K562 (cell line): ENCODE measurements around the gene EMX2. TPM values are rescaled to one million over a fixed set of nuclear protein-coding genes. Genes with fewer than 3 reads are reported as not detected.

Experiments used
- ATAC-seq: fragments of 200-7000 bp; cut with Tn5 transposase; 3 replicates; pipeline ENCODE4 v1.9.1; 2020; ENCODE audit warnings: moderate library complexity
- Bru-seq: library from RNA; stranded (reverse); fragments of 400-500 nt; gene quantifications from one replicate; lab custom pipeline; 2021; lab: Mats Ljungman, UMichigan
- BruChase-seq, 2 experiments: library from RNA; stranded (reverse); fragments of 400-500 nt; gene quantifications; one replicate each; lab custom pipeline; 2021; lab: Mats Ljungman, UMichigan
- BruUV-seq: library from RNA; stranded (reverse); fragments of 400-500 nt; replicated peaks from 2 replicates; lab custom pipeline; 2021; lab: Mats Ljungman, UMichigan
- CTCF ChIA-PET: fragments of 300-600 bp; formaldehyde crosslinking; extraction: SDS; loops from one replicate; lab custom pipeline; 2021; ENCODE audit warnings: low intra/inter-chr PET ratio; lab: Yijun Ruan, JAX
- POLR2A ChIA-PET: fragments of 300-600, 350-650 bp; sonication (Branson Sonifier 250); formaldehyde crosslinking; extraction: SDS; loops from one replicate; lab custom pipeline; 2021; ENCODE audit warnings: antibody characterized with exemption, inconsistent platforms; lab: Yijun Ruan, JAX
- DNase-seq, 4 experiments: peaks; one replicate each; pipeline versions ENCODE4 v3.0.0 to v3.0.0-alpha.2; 2011 to 2018; ENCODE audit warnings: low spot score in 3 of 4, mixed read lengths in 3 of 4; ENCODE audit errors: extremely low read depth in 1 of 4
- FAIRE-seq: peaks from 2 replicates; lab custom pipeline; 2011; peaks lifted over from hg19 to GRCh38; lab: Jason Lieb, UNC
- H2AFZ ChIP-seq: 2 replicates; pipeline ENCODE4 v1.6.0; 2011; ENCODE audit warnings: low read depth, low read length, control low read depth, inconsistent platforms
- H3K27ac ChIP-seq: fragments of 200-600 bp; 3 replicates; pipeline ENCODE4 v1.8.0; 2011; ENCODE audit warnings: low read depth, mild to moderate bottlenecking, control low read depth, inconsistent platforms, low read length, moderate library complexity, mixed read lengths; ENCODE audit errors: extremely low read depth
- H3K27me3 ChIP-seq, 2 experiments: fragments of 300-600 bp in 1 of 2; 2 replicates in 1 of 2; 3 replicates in 1 of 2; pipeline versions ENCODE4 v1.6.0 to v1.8.0; 2011; ENCODE audit warnings: inconsistent platforms in 2 of 2, low read length in 2 of 2, mild to moderate bottlenecking in 1 of 2, mixed read lengths in 1 of 2, moderate library complexity in 1 of 2; ENCODE audit not compliant: control insufficient read depth in 2 of 2, insufficient read depth in 2 of 2
- H3K36me3 ChIP-seq: fragments of 300-600 bp; 3 replicates; pipeline ENCODE4 v1.8.0; 2011; ENCODE audit warnings: mild to moderate bottlenecking, low read length, inconsistent platforms; ENCODE audit not compliant: control insufficient read depth, insufficient read depth
- H3K4me1 ChIP-seq, 2 experiments: fragments of 200-600 bp in 1 of 2; replicated peaks in 1 of 2; 2 replicates in 1 of 2; 3 replicates in 1 of 2; pipeline versions ENCODE4 v1.5.1 to v1.8.0; 2011; ENCODE audit warnings: inconsistent platforms in 2 of 2, low read length in 2 of 2, mild to moderate bottlenecking in 1 of 2, mixed read lengths in 1 of 2, moderate library complexity in 1 of 2; ENCODE audit not compliant: control insufficient read depth in 2 of 2, insufficient read depth in 2 of 2
- H3K4me2 ChIP-seq: 2 replicates; pipeline ENCODE4 v1.6.1; 2011; ENCODE audit warnings: low read length, control low read depth, inconsistent platforms, mixed read lengths; ENCODE audit not compliant: insufficient read depth
- H3K4me3 ChIP-seq: fragments of 200-600 bp; sonication (generic), shearing (Covaris generic); 2 replicates; pipeline ENCODE4 v1.5.1; 2016; ENCODE audit warnings: control low read depth, inconsistent platforms
- H3K79me2 ChIP-seq: fragments of 200-600 bp; 3 replicates; pipeline ENCODE4 v1.8.0; 2011; ENCODE audit warnings: low read length, inconsistent platforms; ENCODE audit not compliant: control insufficient read depth, insufficient read depth
- H3K9ac ChIP-seq, 2 experiments: 2 replicates each; pipeline versions ENCODE4 v1.6.0 to v1.6.1; 2011; ENCODE audit warnings: low read depth in 2 of 2, low read length in 2 of 2, control low read depth in 1 of 2, inconsistent platforms in 1 of 2, mild to moderate bottlenecking in 1 of 2, mixed read lengths in 1 of 2; ENCODE audit not compliant: insufficient read depth in 1 of 2
- H3K9me1 ChIP-seq: one replicate; pipeline ENCODE4 v1.6.0; 2011; ENCODE audit warnings: inconsistent platforms, mild to moderate bottlenecking, low read length, moderate library complexity; ENCODE audit not compliant: control insufficient read depth, insufficient read depth
- H3K9me3 ChIP-seq: replicated peaks from 2 replicates; pipeline ENCODE4 v1.5.1; 2011; ENCODE audit warnings: low read depth, low read length, inconsistent platforms; ENCODE audit not compliant: control insufficient read depth, insufficient read depth
- H4K20me1 ChIP-seq: replicated peaks from 2 replicates; pipeline ENCODE4 v1.6.1; 2011; ENCODE audit warnings: low read length, inconsistent platforms, mixed read lengths; ENCODE audit not compliant: control insufficient read depth, insufficient read depth
- ETS1 ChIP-seq: conservative IDR thresholded peaks from 2 replicates; pipeline ENCODE4 v1.6.1; 2011; ENCODE audit warnings: low read depth, mild to moderate bottlenecking, low read length; ENCODE audit not compliant: control insufficient read depth
- FOXJ3 ChIP-seq: sonication (generic); formaldehyde crosslinking; IDR thresholded peaks from 2 replicates; pipeline ENCODE4 v1.4.0; 2020; ENCODE audit warnings: mild to moderate bottlenecking, missing genetic modification reagents
- HNRNPK ChIP-seq: fragments of 200-400 bp; formaldehyde crosslinking; IDR thresholded peaks from one replicate; pipeline ENCODE4 v1.6.1; 2018; ENCODE audit warnings: mild to moderate bottlenecking, low read depth, low read length; ENCODE audit not compliant: poor library complexity, severe bottlenecking
- MITF ChIP-seq: IDR thresholded peaks from 2 replicates; pipeline ENCODE4 v1.6.1; 2014; ENCODE audit warnings: antibody characterized with exemption
- NFRKB ChIP-seq: fragments of 450-650 bp; IDR thresholded peaks from 2 replicates; pipeline ENCODE4 v1.6.1; 2016; ENCODE audit warnings: low read depth
- WGBS: fragments of 100-300 bp; shearing (Covaris generic); methylation state at CpG from one replicate; pipeline ENCODE4 v1.1.6; 2016; ENCODE audit warnings: low coverage, mixed read lengths; ENCODE audit not compliant: insufficient coverage; ENCODE audit errors: missing lambda C conversion rate; 5-methylcytosine and 5-hydroxymethylcytosine counted together
- in situ Hi-C: fragments of 300-500 bp; cut with MboI; formaldehyde crosslinking; loops from 4 replicates; pipeline ENCODE4 v1.15.0; 2018; ENCODE audit warnings: inconsistent platforms, mixed read lengths
- intact Hi-C: fragments of 100-400 bp; cut with micrococcal nuclease; formaldehyde crosslinking; loops from 2 replicates; pipeline ENCODE4 v1.14.2; 2022
- long read RNA-seq, 3 experiments: library from polyadenylated mRNA in 2 of 3; library from RNA in 1 of 3; unstranded in 2 of 3; stranded (forward) in 1 of 3; transcript quantifications; one replicate each; pipeline ENCODE4 v2.0.0, GENCODE V29; 2019 to 2022
- polyA minus RNA-seq, 3 experiments: library from RNA; depleted of rRNA, polyadenylated mRNA; stranded (reverse); fragments of >200 nt; gene quantifications; 2 replicates each; pipeline ENCODE4 v1.2.3, GENCODE V29; 2011
- polyA plus RNA-seq, 8 experiments: library from polyadenylated mRNA; depleted of rRNA in 4 of 8; stranded (reverse) in 5 of 8; unstranded in 3 of 8; fragments of >200 nt; fragmentation: Nextera tagmentation in 2 of 8; fragmentation: Illumina TruSeq in 1 of 8; extraction: Ambion mirVana in 2 of 8; extraction: Trizol in 1 of 8; gene quantifications; 2 replicates each; pipeline versions ENCODE4 v1.2.1 to v1.2.3, GENCODE V29; 2011 to 2014; ENCODE audit warnings: inconsistent platforms in 1 of 8, missing spikeins in 1 of 8
- total RNA-seq, 7 experiments: library from RNA; depleted of rRNA in 6 of 7; stranded (reverse); fragments of >200 nt in 6 of 7; fragmentation: Illumina TruSeq in 2 of 7; extraction: Trizol in 2 of 7; gene quantifications; 2 replicates each; pipeline versions ENCODE4 v1.2.1 to v1.2.3, GENCODE V29; 2011 to 2021; ENCODE audit warnings: low replicate concordance in 1 of 7

EMX2 gene
- total RNA-seq (2011; cell fraction: chromatin; rRNA removed; ENCODE audit: low replicate concordance): not detected in 2 replicates
- not detected in 2 replicates for total RNA-seq (2011; cell fraction: nucleolus; rRNA removed)
- total RNA-seq (2011; cell fraction: nucleoplasm; rRNA removed): not detected in 2 replicates
- not detected in 2 replicates for total RNA-seq (2014; rRNA removed)
- not detected in 2 replicates for total RNA-seq (2014; rRNA removed; fragmentation: Illumina TruSeq; extraction: Trizol)
- total RNA-seq (2015; rRNA removed; fragmentation: Illumina TruSeq; extraction: Trizol): not detected in 2 replicates
- not detected in 2 replicates for total RNA-seq (2021)
- polyA plus RNA-seq (2011; rRNA removed): not detected in 2 replicates
- not detected in 2 replicates for polyA plus RNA-seq (2011; cell fraction: cytosol; rRNA removed)
- polyA plus RNA-seq (2011; cell fraction: nucleus; rRNA removed): not detected in 2 replicates
- polyA plus RNA-seq (2012): not detected in 2 replicates
- polyA plus RNA-seq (2014; fragmentation: Illumina TruSeq; extraction: Trizol): not detected in 2 replicates
- polyA plus RNA-seq (2014; fragmentation: Nextera tagmentation; extraction: Ambion mirVana): not detected
- polyA plus RNA-seq (2014; rRNA removed): not detected in 2 replicates
- not detected in 2 replicates for polyA minus RNA-seq (2011; rRNA and poly(A)+ RNA removed)
- polyA minus RNA-seq (2011; cell fraction: cytosol; rRNA and poly(A)+ RNA removed): not detected in 2 replicates
- polyA minus RNA-seq (2011; cell fraction: nucleus; rRNA and poly(A)+ RNA removed): not detected in 2 replicates
- Bru-seq, nascent RNA: not detected
- BruChase-seq, experiment 1, labeled RNA remaining after a 2-hour chase: not detected
- not detected for BruChase-seq, experiment 2, labeled RNA remaining after a 6-hour chase
- long read RNA-seq, experiment 1: 0 reads
- long read RNA-seq, experiment 2: 0 reads
- long read RNA-seq, experiment 3: 0 reads

- no peaks in the 10 kb centered on the region for H3K36me3 ChIP-seq
- H3K4me3 ChIP-seq: no peak within 1 kb of the TSS
- peaks cover 10 to 82% of the 10 kb centered on the region in 2 experiments for H3K27me3 ChIP-seq
- peaks cover 0 to 19% of the 10 kb centered on the region in 2 experiments; a peak in 2 of 5 replicates for H3K4me1 ChIP-seq
- ChIA-PET CTCF (no interaction called here), POLR2A (no interaction called here)
- H3K9ac ChIP-seq: no peak within 1 kb of the TSS
- 6% methylated on average over 5 of the region's 26 CpGs for WGBS
- no peak within 1 kb of the TSS for H3K27ac ChIP-seq
- no peak within 1 kb of the TSS for H2AFZ ChIP-seq
- in situ Hi-C loops: loop anchor here (25.0 kb wide), 1 partner anchor 695 kb away; no protein-coding TSS in a partner anchor
- no peak for ATAC-seq
- no peak for FAIRE-seq
- no peak for TF ChIP-seq FOXJ3 (CRISPR knock-in tag)
- no peak for TF ChIP-seq MITF
- TF ChIP-seq HNRNPK: peak; percentile 62
- no peak for TF ChIP-seq ETS1
- no peak for TF ChIP-seq NFRKB
- H3K9me3 ChIP-seq: no peaks in the 10 kb centered on the region
- H3K79me2 ChIP-seq: no peaks in the 10 kb centered on the region
- intact Hi-C loops: no loop called here
- H4K20me1 ChIP-seq: no peaks in the 10 kb centered on the region; the same call in 1 of the 2 replicates
- H3K4me2 ChIP-seq: no peak within 1 kb of the TSS
- DNase-seq: no peak
- no TSS peak for BruUV-seq
- no peaks in the 10 kb centered on the region for H3K9me1 ChIP-seq
Observed at GRCh38 chr10:117542706-117543224, at the start of gene EMX2. EMX2 (plus strand) TSS chr10:117542746; CDS start chr10:117543268, 522 bp downstream.
